Measurements from ENCODE around the gene MCL1.

Gene MCL1

DNA sequence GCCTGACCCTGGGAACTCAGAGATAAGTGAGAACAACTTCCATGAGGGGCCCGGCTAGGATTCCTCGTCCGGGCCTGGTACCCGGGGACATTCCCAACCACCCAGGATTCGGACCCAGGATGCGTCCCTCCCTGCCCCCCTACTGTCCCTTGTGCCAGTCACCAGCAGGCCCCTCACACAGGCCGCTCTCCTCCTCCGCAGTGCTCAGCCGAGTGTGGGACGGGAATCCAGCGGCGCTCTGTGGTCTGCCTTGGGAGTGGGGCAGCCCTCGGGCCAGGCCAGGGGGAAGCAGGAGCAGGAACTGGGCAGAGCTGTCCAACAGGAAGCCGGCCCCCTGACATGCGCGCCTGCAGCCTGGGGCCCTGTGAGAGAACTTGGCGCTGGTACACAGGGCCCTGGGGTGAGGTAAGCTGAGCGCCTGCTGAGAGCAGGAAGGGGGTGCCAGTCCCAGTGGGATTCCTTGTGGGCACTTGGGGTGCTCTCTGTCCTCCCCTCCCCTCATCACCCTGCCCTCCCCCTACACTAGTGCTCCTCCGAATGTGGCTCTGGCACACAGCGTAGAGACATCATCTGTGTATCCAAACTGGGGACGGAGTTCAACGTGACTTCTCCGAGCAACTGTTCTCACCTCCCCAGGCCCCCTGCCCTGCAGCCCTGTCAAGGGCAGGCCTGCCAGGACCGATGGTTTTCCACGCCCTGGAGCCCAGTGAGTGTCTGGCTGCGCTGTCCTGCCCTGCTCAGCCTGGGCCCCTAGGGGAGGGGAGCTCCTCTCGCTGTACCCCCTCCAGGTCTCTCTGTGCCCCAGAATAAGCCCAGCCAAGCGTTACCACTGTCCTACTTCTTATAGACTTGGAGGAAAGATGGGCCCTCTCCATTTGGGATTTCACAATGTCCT is 20.4 kb downstream of the MCL1 start:
- TF ChIP-seq, protein P1, sequence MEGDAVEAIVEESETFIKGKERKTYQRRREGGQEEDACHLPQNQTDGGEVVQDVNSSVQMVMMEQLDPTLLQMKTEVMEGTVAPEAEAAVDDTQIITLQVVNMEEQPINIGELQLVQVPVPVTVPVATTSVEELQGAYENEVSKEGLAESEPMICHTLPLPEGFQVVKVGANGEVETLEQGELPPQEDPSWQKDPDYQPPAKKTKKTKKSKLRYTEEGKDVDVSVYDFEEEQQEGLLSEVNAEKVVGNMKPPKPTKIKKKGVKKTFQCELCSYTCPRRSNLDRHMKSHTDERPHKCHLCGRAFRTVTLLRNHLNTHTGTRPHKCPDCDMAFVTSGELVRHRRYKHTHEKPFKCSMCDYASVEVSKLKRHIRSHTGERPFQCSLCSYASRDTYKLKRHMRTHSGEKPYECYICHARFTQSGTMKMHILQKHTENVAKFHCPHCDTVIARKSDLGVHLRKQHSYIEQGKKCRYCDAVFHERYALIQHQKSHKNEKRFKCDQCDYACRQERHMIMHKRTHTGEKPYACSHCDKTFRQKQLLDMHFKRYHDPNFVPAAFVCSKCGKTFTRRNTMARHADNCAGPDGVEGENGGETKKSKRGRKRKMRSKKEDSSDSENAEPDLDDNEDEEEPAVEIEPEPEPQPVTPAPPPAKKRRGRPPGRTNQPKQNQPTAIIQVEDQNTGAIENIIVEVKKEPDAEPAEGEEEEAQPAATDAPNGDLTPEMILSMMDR (IDR thresholded peaks at IDR 0.05; ENCODE audit: low read depth, low read length) = no peak
- in situ Hi-C loops (cut with HindIII; ENCODE audit: low sequenced_read_pairs) = no loop called here
- DNase-seq (ENCODE audit: low read depth, low spot score) = no peak
- no peak overlapping the region for H3K4me3 ChIP-seq (ENCODE audit: low read depth, low read length)

DNA sequence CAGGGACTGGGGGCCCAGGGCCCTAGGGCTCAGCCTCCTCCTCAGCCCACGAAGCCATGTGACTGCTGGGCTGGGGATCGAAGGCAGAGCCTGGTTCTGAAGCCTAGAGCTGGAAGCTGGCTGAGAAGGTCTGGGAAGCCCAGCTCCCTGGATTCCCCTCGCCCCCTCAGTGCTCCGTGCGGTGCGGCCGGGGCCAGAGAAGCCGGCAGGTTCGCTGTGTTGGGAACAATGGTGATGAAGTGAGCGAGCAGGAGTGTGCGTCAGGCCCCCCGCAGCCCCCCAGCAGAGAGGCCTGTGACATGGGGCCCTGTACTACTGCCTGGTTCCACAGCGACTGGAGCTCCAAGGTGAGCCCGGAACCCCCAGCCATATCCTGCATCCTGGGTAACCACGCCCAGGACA is 21.1 kb downstream of the MCL1 start:
- TF ChIP-seq, protein P1 (IDR thresholded peaks at IDR 0.05; ENCODE audit: low read depth, low read length) = no peak
- DNase-seq (ENCODE audit: low read depth, low spot score) = no peak
- no peak overlapping the region for H3K4me3 ChIP-seq (ENCODE audit: low read depth, low read length)
- in situ Hi-C loops (cut with HindIII; ENCODE audit: low sequenced_read_pairs) = no loop called here

DNA sequence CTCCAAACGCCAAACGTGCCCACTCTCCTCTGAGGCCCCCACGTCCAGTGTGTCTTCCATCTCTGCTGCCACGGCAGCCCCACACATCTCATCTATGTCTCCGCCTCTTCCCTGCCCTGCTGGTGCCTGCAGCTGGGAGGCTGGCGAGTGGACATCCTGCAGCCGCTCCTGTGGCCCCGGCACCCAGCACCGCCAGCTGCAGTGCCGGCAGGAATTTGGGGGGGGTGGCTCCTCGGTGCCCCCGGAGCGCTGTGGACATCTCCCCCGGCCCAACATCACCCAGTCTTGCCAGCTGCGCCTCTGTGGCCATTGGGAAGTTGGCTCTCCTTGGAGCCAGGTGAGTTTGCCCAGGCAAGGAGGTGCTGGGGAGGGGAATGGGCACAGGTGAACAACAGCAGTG is 21.6 kb downstream of the MCL1 start:
- no peak overlapping the region for H3K4me3 ChIP-seq (ENCODE audit: low read depth, low read length)
- DNase-seq (ENCODE audit: low read depth, low spot score) = no peak
- in situ Hi-C loops (cut with HindIII; ENCODE audit: low sequenced_read_pairs) = no loop called here
- TF ChIP-seq, protein P1 (IDR thresholded peaks at IDR 0.05; ENCODE audit: low read depth, low read length) = no peak

DNA sequence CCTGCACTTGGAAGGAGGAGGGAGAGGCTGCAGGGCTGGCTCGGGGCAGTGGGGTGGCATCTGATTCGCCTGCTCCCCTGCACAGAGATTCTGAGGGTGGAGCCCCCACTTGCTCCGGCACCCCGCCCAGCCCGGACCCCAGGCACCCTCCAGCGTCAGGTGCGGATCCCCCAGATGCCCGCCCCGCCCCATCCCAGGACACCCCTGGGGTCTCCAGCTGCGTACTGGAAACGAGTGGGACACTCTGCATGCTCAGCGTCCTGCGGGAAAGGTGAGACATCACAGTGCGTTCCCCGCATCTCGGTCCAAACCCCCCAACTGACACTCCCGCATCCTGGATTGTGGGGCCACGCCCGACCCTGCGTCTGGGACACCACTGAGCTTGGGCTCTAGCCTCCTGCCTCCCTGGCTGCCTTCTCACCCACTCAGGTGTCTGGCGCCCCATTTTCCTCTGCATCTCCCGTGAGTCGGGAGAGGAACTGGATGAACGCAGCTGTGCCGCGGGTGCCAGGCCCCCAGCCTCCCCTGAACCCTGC is 22.3 kb downstream of the MCL1 start:
- TF ChIP-seq, protein P1 (IDR thresholded peaks at IDR 0.05; ENCODE audit: low read depth, low read length) = no peak
- no peak overlapping the region for H3K4me3 ChIP-seq (ENCODE audit: low read depth, low read length)
- in situ Hi-C loops (cut with HindIII; ENCODE audit: low sequenced_read_pairs) = no loop called here
- DNase-seq (ENCODE audit: low read depth, low spot score) = no peak

DNA sequence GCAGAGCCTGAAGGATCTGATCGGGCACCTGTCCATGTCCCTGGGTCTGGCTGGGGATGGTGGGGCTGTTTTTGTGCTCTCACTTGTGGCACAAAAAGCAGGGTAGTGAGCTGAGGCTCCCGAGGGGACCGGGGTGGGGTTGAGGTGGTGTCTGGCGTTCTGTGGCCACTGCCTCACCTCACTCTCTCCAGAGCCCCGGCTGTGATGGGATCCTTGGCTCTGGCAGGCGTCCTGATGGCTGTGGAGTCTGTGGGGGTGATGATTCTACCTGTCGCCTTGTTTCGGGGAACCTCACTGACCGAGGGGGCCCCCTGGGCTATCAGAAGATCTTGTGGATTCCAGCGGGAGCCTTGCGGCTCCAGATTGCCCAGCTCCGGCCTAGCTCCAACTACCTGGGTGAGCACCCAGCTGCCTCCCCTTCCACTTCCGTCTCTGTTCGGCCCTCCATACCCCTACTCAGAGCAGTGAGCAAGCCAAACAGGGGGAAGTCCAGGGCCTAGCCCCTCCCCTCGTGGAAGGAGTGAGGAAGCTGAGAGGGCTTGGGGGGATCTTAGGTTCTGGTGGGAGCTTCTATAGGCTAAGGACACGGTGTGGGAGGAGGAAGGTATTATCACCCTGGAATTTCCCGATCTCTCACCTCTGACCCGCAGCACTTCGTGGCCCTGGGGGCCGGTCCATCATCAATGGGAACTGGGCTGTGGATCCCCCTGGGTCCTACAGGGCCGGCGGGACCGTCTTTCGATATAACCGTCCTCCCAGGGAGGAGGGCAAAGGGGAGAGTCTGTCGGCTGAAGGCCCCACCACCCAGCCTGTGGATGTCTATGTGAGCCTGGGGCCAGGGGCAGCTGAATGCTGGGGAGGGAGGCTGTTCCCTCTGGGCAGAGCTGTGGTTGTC is 23.2 kb downstream of the MCL1 start:
- TF ChIP-seq, protein P1 (IDR thresholded peaks at IDR 0.05; ENCODE audit: low read depth, low read length) = no peak
- in situ Hi-C loops (cut with HindIII; ENCODE audit: low sequenced_read_pairs) = no loop called here
- DNase-seq (ENCODE audit: low read depth, low spot score) = no peak
- H3K4me3 ChIP-seq (ENCODE audit: low read depth, low read length) = no peak overlapping the region

DNA sequence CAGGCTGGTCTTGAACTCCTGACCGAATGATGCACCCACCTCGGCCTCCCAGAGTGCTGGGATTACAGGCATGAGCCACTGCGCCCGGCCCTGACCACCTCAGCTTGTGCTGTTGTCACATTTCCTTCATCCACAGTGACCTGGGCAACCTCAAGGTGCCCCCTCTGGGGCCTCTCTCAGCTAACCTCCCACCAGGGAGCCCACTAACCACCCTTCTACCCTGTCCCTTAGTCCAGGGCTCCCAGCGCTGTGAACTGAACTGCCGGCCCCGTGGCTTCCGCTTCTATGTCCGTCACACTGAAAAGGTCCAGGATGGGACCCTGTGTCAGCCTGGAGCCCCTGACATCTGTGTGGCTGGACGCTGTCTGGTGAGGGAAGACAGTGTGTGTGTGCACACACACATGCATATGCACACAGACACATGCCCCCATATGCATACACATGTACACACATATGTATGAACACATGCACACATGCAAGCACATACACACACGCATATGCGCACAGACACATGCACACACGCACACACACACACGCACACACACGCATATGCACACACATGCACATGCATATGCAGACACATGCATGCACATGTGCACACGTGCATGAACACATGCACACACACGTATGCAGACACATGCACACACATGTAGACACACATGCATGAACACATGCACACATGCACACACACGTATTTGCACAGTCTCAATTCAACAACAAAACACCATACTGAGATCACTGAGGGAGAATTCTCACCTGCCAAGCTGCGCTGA is 24.0 kb downstream of the MCL1 start:
- DNase-seq (ENCODE audit: low read depth, low spot score) = no peak
- no peak overlapping the region for H3K4me3 ChIP-seq (ENCODE audit: low read depth, low read length)
- TF ChIP-seq, protein P1 (IDR thresholded peaks at IDR 0.05; ENCODE audit: low read depth, low read length) = no peak
- in situ Hi-C loops (cut with HindIII; ENCODE audit: low sequenced_read_pairs) = no loop called here
